Thoracic aorta (tissue), 2 donors: ENCODE results near the gene MTUS2. TPM values are rescaled to one million over a fixed set of nuclear protein-coding genes. Genes with fewer than 3 reads are reported as not detected.

Source experiments
- ATAC-seq: fragments of 150-250 bp; one replicate; pipeline ENCODE4 v1.8.0; 2017; ENCODE audit warnings: low read depth; ENCODE audit not compliant: insufficient number of reproducible peaks, low FRiP score
- DNase-seq: peaks from one replicate; pipeline ENCODE4 v3.0.0-alpha.2; 2020; ENCODE audit warnings: low spot score
- H3K27ac ChIP-seq, 2 donors: fragments of 200-600 bp; sonication (generic); 1 replicate in 1 of 2; 2 replicates in 1 of 2; pipeline ENCODE4 v1.5.1; 2016; ENCODE audit warnings: mild to moderate bottlenecking in 2 of 2, moderate library complexity in 2 of 2
- H3K27me3 ChIP-seq: fragments of 200-600 bp; sonication (generic); replicated peaks from 2 replicates; pipeline ENCODE4 v1.6.0; 2016; ENCODE audit warnings: mild to moderate bottlenecking; ENCODE audit not compliant: insufficient read depth
- H3K36me3 ChIP-seq: fragments of 200-600 bp; sonication (generic); one replicate; pipeline ENCODE4 v1.5.1; 2016
- H3K4me1 ChIP-seq, 2 donors: fragments of 200-600 bp; sonication (generic); 1 replicate in 1 of 2; 2 replicates in 1 of 2; pipeline versions ENCODE4 v1.5.1 to v1.6.0; 2016; ENCODE audit warnings: low read depth in 2 of 2, mild to moderate bottlenecking in 1 of 2; ENCODE audit not compliant: control insufficient read depth in 1 of 2
- H3K4me3 ChIP-seq: fragments of 200-600 bp; sonication (generic); 2 replicates; pipeline ENCODE4 v1.5.1; 2016; ENCODE audit warnings: mild to moderate bottlenecking
- H3K9me3 ChIP-seq: fragments of 200-600 bp; sonication (generic); 2 replicates; pipeline ENCODE4 v1.5.1; 2016
- total RNA-seq, 2 donors: library from RNA; depleted of rRNA; stranded (reverse); fragments of >200 nt; gene quantifications; one replicate each; pipeline versions ENCODE4 v1.1.0 to v1.2.3, GENCODE V29; 2016
- TF ChIP-seq, protein P1 (sequence below): fragments of 200-600 bp; sonication (generic); IDR thresholded peaks from one replicate; pipeline ENCODE4 v1.5.1; 2019; ENCODE audit warnings: antibody characterized with exemption

The MTUS2 gene
- total RNA-seq, 2 donors from 2014 or later = 14.9 to 26.4 TPM

DNA sequence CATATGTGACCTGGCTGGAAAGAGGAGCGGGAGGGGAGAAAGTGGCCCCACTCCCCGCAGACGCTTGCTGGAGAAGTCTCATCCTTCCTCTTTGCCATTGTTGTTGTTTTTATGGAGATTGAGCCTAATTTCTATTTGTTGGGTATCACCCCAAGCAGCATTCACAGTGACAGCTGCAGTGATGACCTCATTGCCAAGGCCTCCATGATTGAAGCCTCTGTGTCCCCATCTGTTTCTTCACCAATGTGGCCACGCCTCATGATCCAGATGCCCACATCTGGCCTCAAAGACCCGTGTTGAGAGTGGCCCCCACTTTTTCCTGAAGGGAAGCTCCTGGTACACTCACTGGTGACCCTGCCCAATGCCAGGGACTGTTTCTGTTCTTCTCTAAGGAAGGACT lies 621.2 kb downstream of the MTUS2 start:
- Histone ChIP-seq H3K27ac (no peak overlapping the region), H3K4me1 (peaks cover 26 to 64% of the 10 kb centered on the region in 2 donors), H3K9me3 (no peaks in the 10 kb centered on the region), H3K4me3 (no peak overlapping the region), H3K36me3 (no peaks in the 10 kb centered on the region), H3K27me3 (no peaks in the 10 kb centered on the region)
- no peak for DNase-seq
- TF ChIP-seq, protein P1, sequence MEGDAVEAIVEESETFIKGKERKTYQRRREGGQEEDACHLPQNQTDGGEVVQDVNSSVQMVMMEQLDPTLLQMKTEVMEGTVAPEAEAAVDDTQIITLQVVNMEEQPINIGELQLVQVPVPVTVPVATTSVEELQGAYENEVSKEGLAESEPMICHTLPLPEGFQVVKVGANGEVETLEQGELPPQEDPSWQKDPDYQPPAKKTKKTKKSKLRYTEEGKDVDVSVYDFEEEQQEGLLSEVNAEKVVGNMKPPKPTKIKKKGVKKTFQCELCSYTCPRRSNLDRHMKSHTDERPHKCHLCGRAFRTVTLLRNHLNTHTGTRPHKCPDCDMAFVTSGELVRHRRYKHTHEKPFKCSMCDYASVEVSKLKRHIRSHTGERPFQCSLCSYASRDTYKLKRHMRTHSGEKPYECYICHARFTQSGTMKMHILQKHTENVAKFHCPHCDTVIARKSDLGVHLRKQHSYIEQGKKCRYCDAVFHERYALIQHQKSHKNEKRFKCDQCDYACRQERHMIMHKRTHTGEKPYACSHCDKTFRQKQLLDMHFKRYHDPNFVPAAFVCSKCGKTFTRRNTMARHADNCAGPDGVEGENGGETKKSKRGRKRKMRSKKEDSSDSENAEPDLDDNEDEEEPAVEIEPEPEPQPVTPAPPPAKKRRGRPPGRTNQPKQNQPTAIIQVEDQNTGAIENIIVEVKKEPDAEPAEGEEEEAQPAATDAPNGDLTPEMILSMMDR = no peak
- ATAC-seq = no peak

GRCh38 chr13:29446016-29446415 lies 625.9 kb downstream of the MTUS2 start:
- H3K4me1 ChIP-seq = peaks cover 0 to 23% of the 10 kb centered on the region in 2 donors
- TF ChIP-seq, protein P1 = no peak
- ATAC-seq = no peak
- no peaks in the 10 kb centered on the region for H3K27me3 ChIP-seq
- DNase-seq = no peak
- H3K27ac ChIP-seq = no peak overlapping the region
- H3K4me3 ChIP-seq = no peak overlapping the region
- H3K36me3 ChIP-seq = no peaks in the 10 kb centered on the region
- H3K9me3 ChIP-seq = no peaks in the 10 kb centered on the region

DNA sequence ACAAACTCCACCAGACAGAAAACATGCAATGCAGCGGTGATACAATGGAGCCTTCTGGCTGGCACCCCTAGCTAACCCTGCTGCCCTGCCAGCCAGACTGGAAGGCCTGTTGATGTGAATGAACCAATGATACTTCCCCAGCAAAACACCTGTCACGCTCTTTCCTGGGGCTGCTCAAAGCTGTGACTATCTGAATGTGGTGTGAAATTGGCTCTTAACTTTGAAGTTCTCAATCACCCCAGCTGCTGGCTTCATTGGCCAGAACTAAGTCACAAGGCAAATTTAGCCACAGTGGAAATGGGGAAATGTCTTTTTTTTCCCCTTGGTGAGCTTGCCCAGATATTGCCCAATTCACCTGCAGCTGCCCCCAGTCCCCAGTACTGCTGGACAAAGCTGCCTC lies 628.0 kb downstream of the MTUS2 start:
- no peak for DNase-seq
- peaks cover 0 to 8% of the 10 kb centered on the region in 2 donors for H3K4me1 ChIP-seq
- no peak overlapping the region for H3K27ac ChIP-seq
- H3K4me3 ChIP-seq = no peak overlapping the region
- H3K9me3 ChIP-seq = no peaks in the 10 kb centered on the region
- TF ChIP-seq, protein P1 = no peak
- no peaks in the 10 kb centered on the region for H3K36me3 ChIP-seq
- H3K27me3 ChIP-seq = no peaks in the 10 kb centered on the region
- ATAC-seq = no peak

GRCh38 chr13:29449726-29450125 lies 629.6 kb downstream of the MTUS2 start:
- Histone ChIP-seq H3K4me3 (no peak overlapping the region), H3K9me3 (no peaks in the 10 kb centered on the region), H3K27ac (no peak overlapping the region), H3K4me1 (no peaks in the 10 kb centered on the region), H3K36me3 (no peaks in the 10 kb centered on the region), H3K27me3 (no peaks in the 10 kb centered on the region)
- TF ChIP-seq, protein P1 = no peak
- DNase-seq (no peak), ATAC-seq (no peak)

- no peak overlapping the region for H3K27ac ChIP-seq
- H3K36me3 ChIP-seq = no peaks in the 10 kb centered on the region
- H3K4me1 ChIP-seq = no peaks in the 10 kb centered on the region
- no peaks in the 10 kb centered on the region for H3K27me3 ChIP-seq
- TF ChIP-seq, protein P1 = no peak
- H3K4me3 ChIP-seq = no peak overlapping the region
- no peaks in the 10 kb centered on the region for H3K9me3 ChIP-seq
- DNase-seq (no peak), ATAC-seq (no peak)
These were observed 631.8 kb downstream of the MTUS2 start for GRCh38 chr13:29451976-29452375.
